GM21576 (cell line): Measurements from ENCODE around the gene NXNL2.

ENCODE experiments used
- ATAC-seq: cut with Tn5 transposase; IDR thresholded peaks from one replicate; pipeline ENCODE4 v1.9.1; 2021; ENCODE audit warnings: mild to moderate bottlenecking, moderate library complexity; ENCODE audit not compliant: unreplicated experiment

The NXNL2 gene

GRCh38 chr9:88534456-88535225, at the start of gene NXNL2:
NXNL2 (plus strand) TSS chr9:88535178; CDS start chr9:88535435, 257 bp downstream.
- no peak for ATAC-seq

GRCh38 chr9:88488166-88488565, 46.8 kb upstream of the NXNL2 start:
- no peak for ATAC-seq

GRCh38 chr9:88494983-88495721, 39.8 kb upstream of the NXNL2 start:
- ATAC-seq = no peak

GRCh38 chr9:88497224-88497623, 37.8 kb upstream of the NXNL2 start:
- no peak for ATAC-seq

GRCh38 chr9:88498880-88499279, 36.1 kb upstream of the NXNL2 start:
- no peak for ATAC-seq

- ATAC-seq = no peak
Observed at GRCh38 chr9:88501086-88501485, 33.9 kb upstream of the NXNL2 start.

GRCh38 chr9:88502552-88503034, 32.4 kb upstream of the NXNL2 start:
- no peak for ATAC-seq

GRCh38 chr9:88503081-88503844, 31.7 kb upstream of the NXNL2 start:
- ATAC-seq = no peak

GRCh38 chr9:88503845-88504764, 30.9 kb upstream of the NXNL2 start:
- no peak for ATAC-seq

- ATAC-seq = no peak
Observed at GRCh38 chr9:88508326-88508725, 26.7 kb upstream of the NXNL2 start.

GRCh38 chr9:88511906-88512305, 23.1 kb upstream of the NXNL2 start:
- ATAC-seq = no peak

- no peak for ATAC-seq
Observed at GRCh38 chr9:88514247-88514646, 20.7 kb upstream of the NXNL2 start.

GRCh38 chr9:88521308-88521707, 13.7 kb upstream of the NXNL2 start:
- ATAC-seq = no peak

- no peak for ATAC-seq
Observed at GRCh38 chr9:88522360-88522759, 12.6 kb upstream of the NXNL2 start.

GRCh38 chr9:88523056-88523455, 11.9 kb upstream of the NXNL2 start:
- ATAC-seq = no peak

- ATAC-seq = no peak
Observed at GRCh38 chr9:88524911-88525310, 10.1 kb upstream of the NXNL2 start.

GRCh38 chr9:88527618-88528017, 7.4 kb upstream of the NXNL2 start:
- ATAC-seq = no peak

GRCh38 chr9:88528080-88528790, 6.7 kb upstream of the NXNL2 start:
- no peak for ATAC-seq

- ATAC-seq = no peak
Observed at GRCh38 chr9:88529496-88529895, 5.5 kb upstream of the NXNL2 start.

GRCh38 chr9:88530051-88530450, 4.9 kb upstream of the NXNL2 start:
- ATAC-seq = no peak
